ENCODE data around the gene ARHGEF33.

- TF ChIP-seq CTCF (IDR thresholded peaks at IDR 0.05; ENCODE audit: insufficient read depth, low read length, poor library complexity, severe bottlenecking) (no peak), EZH2phosphoT487 (conservative IDR thresholded peaks at IDR 0.05; ENCODE audit: low read length) (no peak)
Observed at GRCh38 chr2:38997781-38998180, 108.1 kb downstream of the ARHGEF33 start.
